Measurements from ENCODE around the gene AKAP11. TPM values are rescaled to one million over a fixed set of nuclear protein-coding genes. Genes with fewer than 3 reads are reported as not detected.

Gene AKAP11
- total and polyA plus RNA-seq, 7 donors = 2.5 to 51.2 (median 38.1) TPM

- intact Hi-C loops (cut with DNase I) = loop anchor here (5.0 to 10.0 kb wide), 2 partner anchors 224 to 1607 kb away; partner anchors contain the start of genes DGKH and FOXO1
- TF ChIP-seq CTCF (IDR thresholded peaks at IDR 0.05) = no peak
- TF ChIP-seq POLR2A (IDR thresholded peaks at IDR 0.05) = no peak
- peak in 2 of 4 donors; percentile 21 to 26 for TF ChIP-seq POLR2AphosphoS5 (IDR thresholded peaks at IDR 0.05)
- peak in 1 of 4 donors; percentile 2 for TF ChIP-seq EP300 (IDR thresholded peaks at IDR 0.05)
- H3K27me3 ChIP-seq = no peaks in the 10 kb centered on the region
- WGBS, 2 donors = 3 to 4% methylated on average over 57 of the region's 57 CpGs
- H3K36me3 ChIP-seq = no peaks in the 10 kb centered on the region
- H3K27ac ChIP-seq = peak overlapping the region; percentile 92 to 95 (median 93)
- H3K4me3 ChIP-seq = peak overlapping the region; percentile 83 to 97 (median 90)
- H3K9me3 ChIP-seq = no peaks in the 10 kb centered on the region
- H3K4me1 ChIP-seq = peaks cover 0 to 34% (median 17%) of the 10 kb centered on the region in 4 donors
- peak; percentile 98 for DNase-seq
These were observed 426 bp upstream of the AKAP11 start for GRCh38 chr13:42271337-42272114.

GRCh38 chr13:42272804-42273175 is 838 bp downstream of the AKAP11 start:
- Histone ChIP-seq H3K4me3 (peak overlapping the region; percentile 83 to 97 (median 90)), H3K4me1 (peaks cover 0 to 34% (median 19%) of the 10 kb centered on the region in 4 donors), H3K27ac (peak overlapping the region; percentile 92 to 95 (median 93)), H3K27me3 (no peaks in the 10 kb centered on the region), H3K36me3 (no peaks in the 10 kb centered on the region), H3K9me3 (no peaks in the 10 kb centered on the region)
- TF ChIP-seq CTCF (IDR thresholded peaks at IDR 0.05) (no peak), POLR2AphosphoS5 (IDR thresholded peaks at IDR 0.05) (no peak), POLR2A (IDR thresholded peaks at IDR 0.05) (no peak), EP300 (IDR thresholded peaks at IDR 0.05) (no peak)
- intact Hi-C loops (cut with DNase I) = loop anchor here (5.0 to 10.0 kb wide), 2 partner anchors 225 to 1608 kb away; partner anchors contain the start of genes DGKH and FOXO1
- DNase-seq = no peak
- WGBS, 2 donors = 8 to 19% methylated on average over 4 of the region's 4 CpGs

GRCh38 chr13:42274386-42275097 is 2.6 kb downstream of the AKAP11 start:
- Histone ChIP-seq H3K27me3 (no peaks in the 10 kb centered on the region), H3K4me3 (no peak overlapping the region), H3K27ac (no peak overlapping the region), H3K4me1 (peaks cover 0 to 38% (median 26%) of the 10 kb centered on the region in 4 donors), H3K9me3 (no peaks in the 10 kb centered on the region), H3K36me3 (no peaks in the 10 kb centered on the region)
- WGBS, 2 donors = 87 to 92% methylated on average over 10 of the region's 10 CpGs
- TF ChIP-seq CTCF (IDR thresholded peaks at IDR 0.05) (no peak), POLR2AphosphoS5 (IDR thresholded peaks at IDR 0.05) (no peak), EP300 (IDR thresholded peaks at IDR 0.05) (no peak), POLR2A (IDR thresholded peaks at IDR 0.05) (no peak)
- no peak for DNase-seq
- intact Hi-C loops (cut with DNase I) = loop anchor here (5.0 to 10.0 kb wide), 2 partner anchors 227 to 1610 kb away; partner anchors contain the start of genes DGKH and FOXO1

- 70 to 84% methylated on average over 2 of the region's 2 CpGs for WGBS, 2 donors
- H3K4me1 ChIP-seq = peaks cover 0 to 43% (median 29%) of the 10 kb centered on the region in 4 donors
- no peaks in the 10 kb centered on the region for H3K27me3 ChIP-seq
- H3K36me3 ChIP-seq = no peaks in the 10 kb centered on the region
- no peak overlapping the region for H3K27ac ChIP-seq
- TF ChIP-seq POLR2A (IDR thresholded peaks at IDR 0.05) = no peak
- no peak for TF ChIP-seq CTCF (IDR thresholded peaks at IDR 0.05)
- TF ChIP-seq EP300 (IDR thresholded peaks at IDR 0.05) = no peak
- TF ChIP-seq POLR2AphosphoS5 (IDR thresholded peaks at IDR 0.05) = no peak
- no peak for DNase-seq
- intact Hi-C loops (cut with DNase I) = loop anchor here (10.0 kb wide), 1 partner anchor 1610 kb away; the partner anchor contains the start of gene FOXO1
- H3K9me3 ChIP-seq = no peaks in the 10 kb centered on the region
- H3K4me3 ChIP-seq = no peak overlapping the region
These were observed 3.1 kb downstream of the AKAP11 start for GRCh38 chr13:42275098-42275471.
